ENCODE data around the gene BIRC3.
"Not testable (repeated sequence)": the region's sequence is repeated elsewhere in the genome, so short reads cannot be mapped to it uniquely, and the experiment has no call there.

Gene BIRC3

DNA sequence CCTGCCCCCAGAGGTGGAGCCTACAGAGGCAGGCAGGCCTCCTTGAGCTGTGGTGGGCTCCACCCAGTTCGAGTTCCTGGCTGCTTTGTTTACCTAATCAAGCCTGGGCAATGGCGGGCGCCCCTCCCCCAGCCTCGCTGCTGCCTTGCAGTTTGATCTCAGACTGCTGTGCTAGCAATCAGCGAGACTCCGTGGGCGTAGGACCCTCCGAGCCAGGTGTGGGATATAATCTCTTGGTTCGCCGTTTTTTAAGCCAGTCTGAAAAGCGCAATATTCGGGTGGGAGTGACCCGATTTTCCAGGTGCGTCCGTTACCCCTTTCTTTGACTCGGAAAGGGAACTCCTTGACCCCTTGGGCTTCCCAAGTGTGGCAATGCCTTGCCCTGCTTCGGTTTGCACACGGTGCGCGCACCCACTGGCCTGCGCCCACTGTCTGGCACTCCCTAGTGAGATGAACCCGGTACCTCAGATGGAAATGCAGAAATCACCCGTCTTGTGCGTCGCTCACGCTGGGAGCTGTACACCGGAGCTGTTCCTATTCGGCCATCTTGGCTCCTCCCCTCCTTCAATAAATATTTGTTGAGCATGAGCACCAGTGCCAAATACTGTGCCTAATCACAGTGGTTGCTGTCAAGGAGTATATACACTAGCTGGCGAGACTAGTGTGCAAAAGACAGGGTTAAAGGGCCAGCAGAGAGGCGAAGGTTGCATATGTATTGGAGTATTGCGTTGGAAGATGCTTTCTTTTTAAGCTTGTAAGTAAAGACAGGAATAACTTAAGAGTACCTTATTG, 57.5 kb downstream of the BIRC3 start:
- not testable (repeated sequence) for DNase-seq (ENCODE audit: low read depth)

DNA sequence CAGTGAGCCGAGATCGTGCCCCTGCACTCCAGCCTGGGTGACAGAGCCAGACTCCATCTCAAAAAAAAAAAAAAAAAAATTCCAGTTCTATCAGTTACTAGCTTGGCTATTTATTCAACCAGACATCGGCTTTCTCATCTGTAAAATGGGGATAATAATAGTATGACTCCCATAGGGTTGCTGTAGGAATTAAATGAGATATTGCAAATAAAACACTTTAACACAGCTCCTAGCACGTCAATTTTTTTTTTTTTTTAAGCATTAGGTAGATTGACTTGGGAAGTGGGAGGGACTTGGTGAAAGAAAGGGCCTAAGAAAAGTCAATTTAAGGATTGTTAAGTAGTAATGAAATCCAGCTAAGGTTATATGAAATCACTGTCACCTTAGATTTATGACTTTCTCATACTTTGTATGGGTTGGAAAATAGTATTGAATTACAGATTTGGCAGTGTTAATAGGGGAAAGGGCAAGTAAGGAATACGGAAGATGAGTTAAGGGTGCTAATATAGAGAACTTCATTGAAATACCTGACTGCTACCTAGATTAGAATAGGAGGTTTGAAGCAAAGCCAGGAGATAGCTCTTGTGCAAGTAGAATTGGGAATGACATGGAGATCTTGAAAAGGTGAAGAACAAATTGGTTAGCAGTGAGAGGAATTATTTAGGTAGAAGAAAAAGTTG, 58.6 kb downstream of the BIRC3 start:
- no peak for DNase-seq (ENCODE audit: low read depth)

DNA sequence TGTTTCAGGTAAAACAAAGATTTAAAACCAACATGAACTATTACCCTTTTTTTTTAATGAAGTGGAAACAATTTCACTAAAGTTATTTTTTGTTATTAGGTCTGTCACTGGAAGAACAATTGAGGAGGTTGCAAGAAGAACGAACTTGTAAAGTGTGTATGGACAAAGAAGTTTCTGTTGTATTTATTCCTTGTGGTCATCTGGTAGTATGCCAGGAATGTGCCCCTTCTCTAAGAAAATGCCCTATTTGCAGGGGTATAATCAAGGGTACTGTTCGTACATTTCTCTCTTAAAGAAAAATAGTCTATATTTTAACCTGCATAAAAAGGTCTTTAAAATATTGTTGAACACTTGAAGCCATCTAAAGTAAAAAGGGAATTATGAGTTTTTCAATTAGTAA, 60.6 kb downstream of the BIRC3 start:
- no peak for DNase-seq (ENCODE audit: low read depth)

DNA sequence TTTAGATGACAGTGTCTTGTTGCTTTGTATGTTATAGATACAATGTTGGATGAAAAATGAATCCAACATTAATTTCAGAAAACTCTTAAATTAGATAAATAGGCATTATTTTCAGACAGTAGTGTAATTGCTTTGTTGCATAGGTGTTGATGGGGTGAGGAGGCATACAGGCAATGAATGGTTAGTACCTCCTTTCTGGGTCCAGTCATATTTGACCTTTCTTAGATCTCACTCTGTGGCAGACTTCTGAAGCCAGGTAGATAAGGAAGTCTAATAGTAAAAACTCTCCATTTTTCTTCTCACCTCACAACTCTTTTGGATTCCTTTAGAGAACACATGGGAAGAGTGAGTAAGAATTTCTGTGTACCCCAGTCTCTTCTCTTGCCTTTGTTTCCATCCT, 61.5 kb downstream of the BIRC3 start:
- no peak for DNase-seq (ENCODE audit: low read depth)

DNA sequence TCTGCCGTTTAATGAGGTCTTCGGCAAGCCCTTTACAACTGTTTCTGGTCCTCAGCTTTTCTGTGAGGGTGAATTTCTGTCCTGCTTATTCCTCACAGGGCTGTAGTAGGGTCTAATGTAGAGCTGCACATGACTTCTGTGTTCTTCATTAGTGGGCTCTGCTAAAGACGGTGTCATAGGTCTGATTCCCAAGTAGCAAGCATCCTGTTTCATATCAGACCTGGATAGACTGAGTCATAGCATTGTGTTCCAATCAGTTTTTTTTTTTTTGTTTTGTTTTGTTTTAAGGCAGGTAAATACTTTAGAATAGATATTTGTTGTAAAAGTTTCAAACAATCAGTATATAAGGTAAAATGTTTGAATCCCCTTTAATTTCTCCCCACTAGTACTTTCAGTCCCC, 65.1 kb downstream of the BIRC3 start:
- no peak for DNase-seq (ENCODE audit: low read depth)

DNA sequence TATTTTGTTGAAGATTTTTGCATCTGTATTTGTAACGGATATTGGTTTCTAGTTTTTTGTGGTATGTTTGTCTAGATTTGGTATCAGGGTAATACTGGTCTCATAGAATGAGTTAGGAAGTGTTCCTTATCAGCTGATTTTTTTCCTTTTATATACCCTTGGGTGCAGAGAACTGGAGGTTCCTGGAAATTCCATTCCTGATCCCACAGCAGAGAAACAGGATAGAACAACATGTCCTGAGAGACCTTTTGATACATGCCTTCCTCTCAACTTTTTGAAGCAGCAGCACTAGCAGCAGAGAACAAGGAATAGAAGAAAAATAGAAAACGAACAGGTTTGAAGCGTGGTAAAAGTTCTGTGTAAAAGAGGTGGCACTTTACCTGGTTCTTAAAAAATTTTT, 66.6 kb downstream of the BIRC3 start:
- no peak for DNase-seq (ENCODE audit: low read depth)

DNA sequence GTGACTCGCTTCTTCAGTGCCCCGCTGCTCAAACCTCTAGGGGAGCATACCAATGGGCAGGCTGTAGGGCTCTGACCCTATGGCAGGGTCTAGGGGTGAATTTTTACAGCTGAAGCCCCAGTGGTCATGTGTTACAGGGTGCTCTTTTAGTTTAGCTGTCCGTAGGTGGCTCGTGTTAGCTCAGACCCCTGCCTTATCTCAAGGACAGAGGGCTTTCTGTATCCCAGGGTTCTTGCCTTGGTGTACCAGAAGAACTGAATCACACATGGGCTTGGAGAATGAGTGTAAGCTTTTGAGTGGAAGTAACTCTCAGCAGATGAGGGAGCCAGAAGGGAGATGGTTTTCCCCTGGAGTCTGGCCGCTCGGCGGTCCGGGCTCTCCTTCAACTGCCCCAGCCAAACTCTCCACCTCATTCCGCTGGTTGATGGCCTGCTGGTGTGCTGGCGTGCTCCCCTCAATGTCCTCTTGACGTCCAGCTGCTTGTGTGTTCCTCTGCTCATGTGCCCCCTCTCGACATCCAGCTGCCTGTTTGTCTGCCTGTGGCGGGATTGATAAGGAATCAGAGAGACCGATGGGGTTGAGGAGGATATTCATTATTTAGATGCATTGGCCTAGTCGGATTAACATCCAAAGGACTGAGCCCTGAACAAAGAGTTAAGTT, 67.3 kb downstream of the BIRC3 start:
- DNase-seq (ENCODE audit: low read depth): no peak

DNA sequence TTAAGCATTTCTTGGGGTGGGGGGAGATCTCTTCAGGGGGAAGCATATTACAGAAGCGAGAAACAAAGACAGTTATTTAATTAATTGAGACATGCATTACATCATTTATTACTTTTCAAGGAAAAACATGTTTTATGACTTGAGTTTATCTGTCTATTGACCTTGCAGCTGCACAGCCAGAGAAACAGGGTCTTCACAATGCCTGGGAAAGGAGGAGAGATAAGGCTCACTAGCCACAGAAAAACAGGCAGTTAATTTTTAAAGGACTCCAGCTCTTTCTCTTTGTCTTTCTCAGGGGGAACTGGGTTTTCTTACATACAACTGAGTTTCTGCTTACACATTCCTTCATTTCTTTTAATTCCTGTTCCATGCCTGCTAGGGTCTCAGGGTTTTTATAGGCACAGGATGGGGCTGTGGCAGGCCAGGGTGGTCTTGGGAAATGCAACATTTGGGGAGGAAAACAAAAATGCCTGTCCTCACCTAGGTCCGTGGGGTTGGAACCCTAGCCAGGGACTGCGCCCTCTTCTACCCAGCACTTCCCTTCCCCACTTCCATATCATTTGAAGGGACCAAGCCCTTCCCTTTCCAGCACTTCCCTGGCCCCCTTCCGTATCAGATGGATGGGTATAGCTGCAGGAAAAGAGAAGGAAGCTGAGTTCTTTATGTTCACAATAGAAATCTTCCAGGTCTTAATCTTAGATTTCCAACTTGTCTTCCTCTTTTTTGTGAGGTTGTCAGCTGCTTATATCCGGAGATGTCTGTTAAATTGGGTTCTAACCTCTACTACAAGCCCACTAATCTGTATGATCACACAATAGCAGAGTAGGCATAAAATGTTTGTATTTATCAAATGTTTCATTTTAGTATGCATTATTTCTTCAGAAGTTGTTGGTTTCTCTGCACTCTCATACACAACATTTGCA, 68.1 kb downstream of the BIRC3 start:
- no peak for DNase-seq (ENCODE audit: low read depth)

DNA sequence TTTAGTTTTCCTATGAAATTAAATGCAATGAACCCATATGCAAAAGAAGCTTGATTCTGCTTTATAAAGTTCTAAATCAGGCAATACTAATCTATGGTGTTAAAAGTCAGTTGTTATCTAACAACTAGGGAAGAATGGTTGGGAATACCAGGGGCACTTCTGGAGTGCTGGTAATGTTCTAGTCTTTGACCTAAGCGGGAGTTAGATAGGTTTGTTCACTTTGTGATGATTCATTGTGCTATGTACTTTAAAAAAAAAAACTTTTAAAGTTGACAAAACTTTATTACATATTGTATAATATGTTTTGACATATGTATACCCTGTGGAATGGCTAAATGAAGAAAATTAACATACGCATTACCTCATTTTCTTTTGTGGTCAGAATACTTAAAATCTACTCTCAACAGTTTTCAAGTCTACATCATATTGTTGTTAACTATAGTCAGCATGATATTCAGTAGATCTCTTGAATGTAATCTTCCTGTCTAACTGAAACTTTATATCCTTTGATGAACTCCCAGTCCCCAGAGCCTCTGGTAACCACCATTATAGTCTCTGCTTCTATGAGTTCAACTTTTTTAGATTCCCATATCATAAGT, 69.0 kb downstream of the BIRC3 start:
- no peak for DNase-seq (ENCODE audit: low read depth)

DNA sequence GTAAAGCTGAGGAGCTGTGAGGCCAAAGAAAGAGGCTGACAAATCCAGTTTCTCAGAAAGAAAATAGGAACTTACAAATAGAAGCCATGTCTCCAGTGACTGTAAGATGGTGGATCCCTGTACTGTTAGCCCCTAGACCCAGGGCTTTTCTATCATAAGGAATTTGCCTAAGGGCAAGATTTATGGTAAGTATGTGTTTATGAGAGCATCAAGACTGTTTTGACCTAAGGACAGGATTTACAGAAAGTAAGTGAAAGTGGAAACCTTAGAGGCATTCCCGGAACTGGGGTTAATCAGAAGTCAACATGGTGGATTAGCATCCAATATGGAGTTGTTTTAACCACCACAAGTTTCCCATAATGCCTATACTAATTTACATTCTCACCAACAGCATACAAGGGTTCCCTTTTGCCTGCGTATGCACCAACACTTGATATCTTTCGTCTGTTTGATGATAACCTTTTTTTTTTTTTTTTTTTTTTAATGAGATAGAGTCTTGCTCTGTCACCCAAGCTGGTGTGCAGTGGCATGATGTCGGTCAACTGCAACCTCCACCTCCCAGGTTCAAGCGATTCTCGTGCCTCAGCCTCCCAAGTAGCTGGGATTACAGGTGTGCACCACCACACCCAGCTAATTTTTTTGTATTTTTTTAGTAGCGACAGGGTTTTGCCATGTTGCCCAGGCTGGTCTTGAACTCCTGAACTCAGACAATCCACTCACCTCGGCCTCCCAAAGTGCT, 69.9 kb downstream of the BIRC3 start:
- no peak for DNase-seq (ENCODE audit: low read depth)
